Activated T-cell treated with anti-CD3 and anti-CD28 coated beads for 4 hours (primary cell): Measurements from ENCODE around the gene ADH4.

Experiments used
- DNase-seq: peaks from one replicate; pipeline ENCODE4 v3.0.0-alpha.2; 2020

ADH4 gene

DNA sequence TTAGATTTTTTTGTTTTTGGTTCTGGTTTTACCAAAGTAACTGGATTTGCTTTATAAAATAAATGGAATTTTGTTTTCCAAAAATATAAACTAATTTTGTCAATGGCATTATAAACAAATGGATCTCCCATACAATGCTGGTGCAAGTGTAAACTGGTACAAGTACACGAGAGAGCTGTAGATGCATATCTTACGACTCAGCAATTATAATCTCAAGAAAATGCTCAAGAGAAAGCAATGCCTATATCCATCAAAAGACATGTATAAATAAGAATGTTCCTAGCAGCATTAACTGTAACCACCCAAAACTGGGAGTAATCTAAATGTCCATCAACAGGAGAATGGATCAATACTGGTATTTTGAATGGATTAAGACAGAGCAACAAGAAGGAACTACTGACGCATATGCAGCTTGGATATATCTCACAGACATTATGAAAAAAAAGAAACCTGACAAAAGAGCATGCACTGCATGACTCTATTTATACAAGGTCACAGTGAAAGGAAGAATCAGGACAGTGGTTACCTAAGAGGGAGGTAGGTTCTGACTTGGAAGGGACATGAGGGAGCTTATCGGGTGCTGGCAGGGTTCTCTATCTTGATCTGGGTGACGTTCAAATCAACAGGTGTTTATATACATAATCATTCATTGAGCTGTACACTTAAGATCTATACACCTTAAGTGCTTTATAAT lies 65.0 kb downstream of the ADH4 start:
- no peak for DNase-seq

DNA sequence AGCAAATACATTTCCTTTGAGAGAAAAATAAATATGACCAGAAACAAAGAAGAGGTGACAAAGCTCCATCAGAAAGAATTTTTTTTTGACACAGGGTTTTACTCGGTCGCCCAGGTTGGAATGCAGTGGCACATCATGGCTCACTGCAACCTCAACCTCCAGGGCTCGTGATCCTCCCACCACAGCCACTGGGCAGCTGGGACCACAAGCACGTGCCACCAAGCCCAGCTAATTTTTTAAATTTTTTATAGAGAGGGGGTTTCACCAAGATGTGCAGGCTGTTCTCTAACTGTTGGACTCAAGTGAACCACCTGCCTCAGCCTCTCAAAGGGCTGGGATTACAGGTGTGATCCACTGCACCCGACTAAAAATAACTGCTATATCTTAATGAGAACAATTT lies 65.8 kb downstream of the ADH4 start:
- DNase-seq: no peak

DNA sequence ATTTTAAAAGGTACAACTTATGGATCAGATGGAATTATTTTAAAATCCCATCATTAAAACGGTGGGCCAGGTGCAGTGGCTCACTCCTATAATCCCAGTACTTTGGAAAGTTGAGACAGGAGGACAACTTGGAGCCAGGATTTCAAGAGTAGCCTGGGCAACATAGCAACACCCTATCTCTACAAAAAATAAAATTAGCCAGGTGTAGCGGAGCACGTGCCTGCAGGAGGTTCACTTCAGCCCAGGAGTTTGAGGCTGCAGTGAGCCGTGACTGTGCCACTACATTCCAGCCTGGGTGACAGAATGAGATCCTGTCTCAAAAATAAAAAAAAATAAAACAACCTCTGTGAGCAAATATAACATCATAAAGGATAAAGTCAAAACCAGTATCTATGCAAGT lies 66.9 kb downstream of the ADH4 start:
- DNase-seq: no peak

DNA sequence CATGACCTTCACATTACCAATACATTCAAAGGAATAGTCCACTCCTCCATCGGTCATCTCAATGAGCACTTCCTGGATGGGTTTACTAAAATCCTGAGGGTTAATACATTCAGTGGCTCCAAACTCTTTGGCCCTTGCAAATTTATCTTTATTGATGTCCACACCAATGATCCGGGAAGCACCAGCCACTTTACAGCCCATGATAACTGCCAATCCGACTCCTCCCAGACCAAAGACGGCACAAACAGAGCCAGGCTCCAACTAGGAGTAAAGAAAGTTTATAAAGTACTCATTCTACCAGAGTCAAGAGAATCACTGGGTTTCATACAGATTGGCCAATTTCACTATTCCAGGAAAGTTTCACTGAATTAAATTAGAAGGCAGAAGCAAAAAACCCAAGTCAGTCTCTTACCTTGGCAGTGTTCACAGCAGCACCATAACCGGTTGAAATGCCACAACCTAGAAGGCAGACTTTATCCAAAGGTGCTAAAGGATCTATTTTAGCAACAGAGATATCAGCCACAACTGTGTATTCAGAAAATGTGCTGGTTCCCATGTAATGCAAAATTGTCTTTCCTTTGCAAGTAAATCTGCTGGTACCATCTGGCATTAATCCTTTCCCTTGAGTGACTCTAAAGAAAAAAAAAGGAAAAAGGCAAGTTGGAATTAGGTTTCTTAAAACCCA lies 67.7 kb downstream of the ADH4 start:
- no peak for DNase-seq

DNA sequence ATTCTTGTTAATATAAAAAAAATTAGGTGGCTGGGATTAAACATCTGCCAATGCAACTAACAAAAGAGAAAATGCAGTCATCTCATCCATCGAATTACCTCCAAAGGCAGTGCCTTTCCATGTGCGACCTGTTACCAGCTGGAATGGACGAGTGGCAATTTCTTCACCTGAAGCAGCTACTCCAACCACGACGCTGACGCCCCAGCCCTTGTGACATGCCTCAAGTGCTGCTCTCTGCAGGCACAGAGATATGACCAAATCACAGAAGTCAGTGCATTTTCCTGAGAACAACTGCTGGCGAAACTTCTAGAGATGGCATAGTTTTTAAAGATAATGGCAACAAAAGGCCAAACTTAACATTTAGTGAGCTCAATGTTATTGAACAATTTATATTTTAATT lies 69.3 kb downstream of the ADH4 start:
- no peak for DNase-seq
